ENCODE data around the gene TRIM41.

GRCh38 chr5:181223058-181223728 lies at the start of gene TRIM41:
- TF ChIP-seq CTCF (conservative IDR thresholded peaks at IDR 0.05 in 1 of 2, IDR thresholded peaks at IDR 0.05 in 1 of 2; ENCODE audit: extremely low read depth in 1 of 2, insufficient read depth in 1 of 2, low read depth in 1 of 2, low read length in 2 of 2) = peak in 1 of 2 donors; percentile 20
- no peak for TF ChIP-seq EZH2 (IDR thresholded peaks at IDR 0.05; ENCODE audit: borderline replicate concordance, low read length)
